CD14-positive monocyte (primary cell): Measurements from ENCODE around the gene COL5A2. TPM values are rescaled to one million over a fixed set of nuclear protein-coding genes. Genes with fewer than 3 reads are reported as not detected.

Source experiments
- DNase-seq, 3 donors: peaks; one replicate each; pipeline ENCODE4 v3.0.0-alpha.2; 2011 to 2022
- H2AFZ ChIP-seq: 2 replicates; pipeline ENCODE4 v1.6.0; 2012; ENCODE audit warnings: mild to moderate bottlenecking, low read depth, low read length, inconsistent platforms; ENCODE audit not compliant: insufficient read depth, poor library complexity, severe bottlenecking
- H3K27ac ChIP-seq, 2 donors: 1 replicate in 1 of 2; 2 replicates in 1 of 2; pipeline ENCODE4 v1.5.1; 2012 to 2013; ENCODE audit warnings: low read length in 2 of 2, control low read depth in 1 of 2, inconsistent platforms in 1 of 2, low read depth in 1 of 2, mild to moderate bottlenecking in 1 of 2
- H3K27me3 ChIP-seq, 2 donors: one replicate each; pipeline versions ENCODE4 v1.6.0 to v1.6.1; 2011 to 2013; ENCODE audit warnings: low read length in 2 of 2; ENCODE audit not compliant: control insufficient read depth in 2 of 2, insufficient read depth in 2 of 2
- H3K36me3 ChIP-seq, 2 donors: replicated peaks in 1 of 2; 1 replicate in 1 of 2; 2 replicates in 1 of 2; pipeline versions ENCODE4 v1.5.1 to v1.6.1; 2012 to 2013; ENCODE audit warnings: low read length in 2 of 2, control low read depth in 1 of 2, inconsistent platforms in 1 of 2, mild to moderate bottlenecking in 1 of 2; ENCODE audit not compliant: insufficient read depth in 2 of 2, control insufficient read depth in 1 of 2
- H3K4me1 ChIP-seq, 2 donors: 1 replicate in 1 of 2; 2 replicates in 1 of 2; pipeline versions ENCODE4 v1.5.1 to v1.6.1; 2012 to 2013; ENCODE audit warnings: low read length in 2 of 2, control low read depth in 1 of 2, inconsistent platforms in 1 of 2, mild to moderate bottlenecking in 1 of 2, moderate library complexity in 1 of 2; ENCODE audit not compliant: insufficient read depth in 2 of 2, control insufficient read depth in 1 of 2
- H3K4me2 ChIP-seq: replicated peaks from 2 replicates; pipeline ENCODE3; 2012; ENCODE audit warnings: low read length, moderate library complexity, mild to moderate bottlenecking; ENCODE audit not compliant: poor library complexity, severe bottlenecking; ENCODE audit errors: extremely low read depth
- H3K4me3 ChIP-seq, 3 experiments: fragments of 200-600 bp in 1 of 3; sonication (generic) in 1 of 3; replicated peaks in 1 of 3; 1 replicate in 2 of 3; 2 replicates in 1 of 3; pipeline ENCODE4 v1.5.1; 2011 to 2013; ENCODE audit warnings: low read length in 3 of 3, mild to moderate bottlenecking in 3 of 3, control low read depth in 2 of 3, low read depth in 2 of 3, inconsistent platforms in 1 of 3, moderate library complexity in 1 of 3
- H3K79me2 ChIP-seq: 2 replicates; pipeline ENCODE4 v1.6.0; 2012; ENCODE audit warnings: mild to moderate bottlenecking, control low read depth, inconsistent platforms, low read length, moderate library complexity; ENCODE audit not compliant: insufficient read depth
- H3K9ac ChIP-seq: 2 replicates; pipeline ENCODE4 v1.6.0; 2017; ENCODE audit warnings: low read length, mild to moderate bottlenecking; ENCODE audit not compliant: insufficient read depth, poor library complexity, severe bottlenecking
- H3K9me3 ChIP-seq, 2 donors: replicated peaks in 1 of 2; 1 replicate in 1 of 2; 2 replicates in 1 of 2; pipeline versions ENCODE4 v1.5.1 to v1.6.1; 2012 to 2013; ENCODE audit warnings: low read length in 2 of 2, control low read depth in 1 of 2; ENCODE audit not compliant: control insufficient read depth in 1 of 2, insufficient read depth in 1 of 2
- H4K20me1 ChIP-seq: 2 replicates; pipeline ENCODE4 v1.6.0; 2012; ENCODE audit warnings: mild to moderate bottlenecking, low read length, control low read depth, moderate library complexity; ENCODE audit not compliant: insufficient read depth
- H3K27ac Mint-ChIP-seq, 7 donors: one replicate each; pipeline ENCODE4 v1.8.0; 2020; ENCODE audit warnings: mild to moderate bottlenecking in 7 of 7, mixed read lengths in 7 of 7, moderate library complexity in 6 of 7, inconsistent platforms in 2 of 7
- H3K27me3 Mint-ChIP-seq, 3 donors: one replicate each; pipeline ENCODE4 v1.8.0; 2021 to 2022; ENCODE audit warnings: low read depth in 3 of 3, mild to moderate bottlenecking in 3 of 3, mixed read lengths in 3 of 3, moderate library complexity in 3 of 3, inconsistent platforms in 1 of 3
- H3K36me3 Mint-ChIP-seq, 2 donors: one replicate each; pipeline ENCODE4 v1.8.0; 2020; ENCODE audit warnings: mixed read lengths in 2 of 2, inconsistent platforms in 1 of 2, mild to moderate bottlenecking in 1 of 2
- H3K4me1 Mint-ChIP-seq: one replicate; pipeline ENCODE4 v1.8.0; 2020; ENCODE audit warnings: mild to moderate bottlenecking, mixed read lengths
- H3K4me3 Mint-ChIP-seq, 2 donors: one replicate each; pipeline ENCODE4 v1.8.0; 2020; ENCODE audit warnings: mild to moderate bottlenecking in 2 of 2, mixed read lengths in 2 of 2, moderate library complexity in 1 of 2
- H3K9me3 Mint-ChIP-seq, 7 donors: one replicate each; pipeline ENCODE4 v1.8.0; 2020 to 2022; ENCODE audit warnings: mixed read lengths in 7 of 7, mild to moderate bottlenecking in 6 of 7, moderate library complexity in 6 of 7, inconsistent platforms in 2 of 7
- CTCF ChIP-seq: fragments of 200-600 bp; IDR thresholded peaks from one replicate; pipeline ENCODE4 v1.8.0; 2022; ENCODE audit warnings: antibody characterized with exemption, mild to moderate bottlenecking
- WGBS: methylation state at CpG from one replicate; pipeline ENCODE4 v1.1.5; 2013; ENCODE audit warnings: missing lambda C conversion rate; ENCODE audit not compliant: insufficient coverage; 5-methylcytosine and 5-hydroxymethylcytosine counted together
- intact Hi-C, 2 donors: fragments of 100-400 bp; cut with micrococcal nuclease; formaldehyde crosslinking; loops; one replicate each; pipeline versions ENCODE4 v1.15.0 to v1.15.1; 2023
- polyA plus RNA-seq, 3 donors: library from polyadenylated mRNA; depleted of rRNA in 1 of 3; unstranded in 2 of 3; stranded (reverse) in 1 of 3; fragments of 300-500 nt in 2 of 3; fragments of >200 nt in 1 of 3; fragmentation: Illumina TruSeq in 2 of 3; gene quantifications; 1 replicate in 2 of 3; 2 replicates in 1 of 3; pipeline ENCODE4 v1.2.3, GENCODE V29; 2012 to 2021

COL5A2 gene
- polyA plus RNA-seq, 3 donors, result 0.13 TPM; not detected in 2

- H3K4me1 ChIP-seq, result no peaks in the 10 kb centered on the region
- no peak overlapping the region for H3K9ac ChIP-seq
These were observed 30.9 kb upstream of the COL5A2 start for GRCh38 chr2:189210250-189211087.

GRCh38 chr2:189208254-189208653 is 28.7 kb upstream of the COL5A2 start:
- H3K27ac Mint-ChIP-seq, result no peak overlapping the region
- Histone ChIP-seq H3K36me3 (no peaks in the 10 kb centered on the region), H3K79me2 (no peaks in the 10 kb centered on the region), H4K20me1 (no peaks in the 10 kb centered on the region), H3K4me2 (no peak overlapping the region), H2AFZ (no peak overlapping the region), H3K4me3 (no peak overlapping the region), H3K9ac (no peak overlapping the region), H3K27ac (no peak overlapping the region), H3K27me3 (no peaks in the 10 kb centered on the region), H3K4me1 (no peaks in the 10 kb centered on the region), H3K9me3 (no peaks in the 10 kb centered on the region)
- no peak for TF ChIP-seq CTCF
- H3K36me3 Mint-ChIP-seq, result no peaks in the 10 kb centered on the region
- DNase-seq, result no peak
- WGBS, result 75% methylated on average over 1 of the region's 1 CpG
- H3K4me3 Mint-ChIP-seq, result no peak overlapping the region
- H3K4me1 Mint-ChIP-seq, result no peaks in the 10 kb centered on the region
- intact Hi-C loops, result no loop called here
- peaks cover 0 to 1% (median 0%) of the 10 kb centered on the region in 3 donors for H3K27me3 Mint-ChIP-seq
- H3K9me3 Mint-ChIP-seq, result peaks cover 0 to 4% (median 0%) of the 10 kb centered on the region in 7 donors

More at GRCh38 chr2:189210250-189211087, 30.9 kb upstream of the COL5A2 start:
- H3K9me3 ChIP-seq, result no peaks in the 10 kb centered on the region
- H3K27ac Mint-ChIP-seq, result no peak overlapping the region
- H3K4me2 ChIP-seq, result no peak overlapping the region
- H3K27me3 Mint-ChIP-seq, result peaks cover 0 to 1% (median 0%) of the 10 kb centered on the region in 3 donors
- H3K4me3 Mint-ChIP-seq, result no peak overlapping the region
- no peaks in the 10 kb centered on the region for H3K79me2 ChIP-seq
- no peaks in the 10 kb centered on the region for H3K36me3 ChIP-seq
- no peaks in the 10 kb centered on the region for H3K4me1 Mint-ChIP-seq
- H3K4me3 ChIP-seq, result no peak overlapping the region
- intact Hi-C loops, result no loop called here
- 100% methylated on average over 1 of the region's 7 CpGs for WGBS
- H3K9me3 Mint-ChIP-seq, result peaks cover 0 to 4% (median 0%) of the 10 kb centered on the region in 7 donors
- H3K27ac ChIP-seq, result no peak overlapping the region
- H3K27me3 ChIP-seq, result no peaks in the 10 kb centered on the region
- H2AFZ ChIP-seq, result no peak overlapping the region
- H4K20me1 ChIP-seq, result no peaks in the 10 kb centered on the region
- no peak for DNase-seq
- no peaks in the 10 kb centered on the region for H3K36me3 Mint-ChIP-seq
- TF ChIP-seq CTCF, result no peak
